Adipose tissue (tissue), 3 donors: ENCODE results near the gene AHCYL1. TPM values are rescaled to one million over a fixed set of nuclear protein-coding genes. Genes with fewer than 3 reads are reported as not detected.
"Not testable (repeated sequence)": the region's sequence is repeated elsewhere in the genome, so short reads cannot be mapped to it uniquely, and the experiment has no call there.

ENCODE experiments used
- H3K27ac ChIP-seq: one replicate; pipeline ENCODE4 v1.5.1; 2013; ENCODE audit warnings: low read depth, low read length
- WGBS, 3 donors: extraction: QIAGEN DNeasy Blood & Tissue Kit; methylation state at CpG; one replicate each; pipeline ENCODE4 v1.1.7; 2013; 5-methylcytosine and 5-hydroxymethylcytosine counted together
- polyA plus RNA-seq, 3 donors: library from polyadenylated mRNA; stranded (reverse); fragments of 200-250 nt; gene quantifications; one replicate each; pipeline ENCODE4 v1.2.3, GENCODE V29; 2013
- donor health status: healthy with polysubstance abuse.
- donor health status: Bipolar disorder and iron deficiency.
- donor health status: healthy.

The AHCYL1 gene
- polyA plus RNA-seq, result 10 to 100 TPM; 36.7 to 73.6 (median 67.0) TPM

DNA sequence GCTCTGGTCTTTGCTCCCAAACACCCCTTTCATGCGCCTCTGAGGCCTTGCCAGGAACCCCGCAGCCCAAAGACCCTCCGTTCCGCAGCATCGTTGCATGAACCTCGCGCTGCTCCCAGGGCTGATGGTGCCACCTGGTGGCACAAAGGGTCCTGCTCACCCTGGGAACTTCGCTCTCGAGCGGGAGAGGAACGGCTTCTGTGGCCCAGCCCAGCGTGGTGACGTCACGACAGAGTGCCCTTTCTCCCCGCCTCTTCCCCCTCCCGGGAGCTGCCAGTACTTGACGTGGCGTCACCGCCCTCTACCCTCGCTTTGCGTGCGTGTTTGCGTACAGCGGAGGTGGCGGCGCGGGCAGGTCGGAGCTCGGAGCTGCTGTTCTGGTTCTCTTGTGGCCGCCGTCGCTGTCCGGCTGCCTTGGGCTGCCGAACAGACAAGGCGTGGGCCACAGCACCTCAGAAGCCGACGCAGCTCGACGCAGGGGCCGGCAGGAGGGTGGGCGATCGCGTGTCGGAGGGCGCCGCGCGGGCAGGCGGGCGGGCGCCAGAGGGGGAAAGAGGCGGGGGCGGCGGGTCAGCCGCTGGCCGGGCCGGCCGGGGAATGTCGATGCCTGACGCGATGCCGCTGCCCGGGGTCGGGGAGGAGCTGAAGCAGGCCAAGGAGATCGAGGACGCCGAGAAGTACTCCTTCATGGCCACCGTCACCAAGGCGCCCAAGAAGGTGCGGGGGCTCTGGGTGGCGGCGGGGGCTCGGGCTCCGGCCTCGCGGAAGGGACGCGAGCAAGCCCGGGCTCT is at the start of gene AHCYL1:
TSS of gene AHCYL1 (plus strand) at position 310 of the 791 bp plus-strand sequence. CDS start at position 598, 288 bp downstream.
- H3K27ac ChIP-seq, result peak within 1 kb of the TSS; percentile 80
- WGBS, 3 donors, result 0 to 1% (median 1%) methylated on average over 74 to 79 of the region's 79 CpGs

DNA sequence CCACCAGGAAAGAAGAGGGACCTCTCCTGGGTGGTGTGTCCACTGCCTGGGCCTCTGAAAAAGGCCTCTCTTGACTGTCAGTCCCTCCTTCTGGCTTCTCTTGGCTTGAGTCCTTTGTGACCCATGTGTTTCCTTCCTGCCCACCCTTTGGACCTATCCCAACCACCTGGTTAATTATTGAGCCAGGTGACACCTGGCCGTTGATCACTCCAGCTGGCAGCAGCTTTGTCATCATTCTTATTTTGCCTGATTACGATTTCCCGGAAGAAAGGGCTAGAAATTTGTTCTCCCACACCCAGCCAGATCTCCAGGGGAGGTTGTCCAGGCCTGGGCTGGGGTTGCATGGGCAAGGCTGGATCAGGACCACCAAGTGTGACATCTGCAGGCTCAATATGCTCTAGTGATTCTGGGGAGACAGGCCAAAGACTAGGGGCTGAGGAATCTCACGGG is 49.1 kb upstream of the AHCYL1 start:
- WGBS, 3 donors, result 32 to 84% (median 69%) methylated on average over 4 of the region's 4 CpGs
- no peak overlapping the region for H3K27ac ChIP-seq

DNA sequence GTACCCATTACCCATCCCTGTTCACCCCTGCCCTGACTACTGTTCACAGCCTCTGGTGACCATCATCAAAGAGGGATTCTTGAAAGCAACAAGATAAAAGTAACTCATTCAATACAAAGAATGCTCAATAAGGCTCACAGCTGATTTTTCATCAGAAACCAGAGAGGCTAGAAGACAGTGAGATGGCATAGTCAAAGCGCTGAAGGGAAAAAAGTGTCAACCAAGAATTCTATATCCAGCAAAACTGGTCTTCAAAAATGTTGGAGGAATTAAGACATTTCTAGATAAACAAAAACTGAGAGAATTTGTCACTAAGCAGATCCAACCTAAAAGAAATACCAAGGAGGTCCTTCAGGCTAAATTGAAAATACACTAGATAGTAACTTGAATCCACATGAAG is 46.8 kb upstream of the AHCYL1 start:
- H3K27ac ChIP-seq, result no peak overlapping the region
- 92 to 100% (median 100%) methylated on average over 1 of the region's 1 CpG for WGBS, 3 donors

- 94 to 100% (median 96%) methylated on average over 2 of the region's 2 CpGs for WGBS, 3 donors
- no peak overlapping the region for H3K27ac ChIP-seq
Measured at GRCh38 chr1:109938556-109938955, 46.0 kb upstream of the AHCYL1 start.

DNA sequence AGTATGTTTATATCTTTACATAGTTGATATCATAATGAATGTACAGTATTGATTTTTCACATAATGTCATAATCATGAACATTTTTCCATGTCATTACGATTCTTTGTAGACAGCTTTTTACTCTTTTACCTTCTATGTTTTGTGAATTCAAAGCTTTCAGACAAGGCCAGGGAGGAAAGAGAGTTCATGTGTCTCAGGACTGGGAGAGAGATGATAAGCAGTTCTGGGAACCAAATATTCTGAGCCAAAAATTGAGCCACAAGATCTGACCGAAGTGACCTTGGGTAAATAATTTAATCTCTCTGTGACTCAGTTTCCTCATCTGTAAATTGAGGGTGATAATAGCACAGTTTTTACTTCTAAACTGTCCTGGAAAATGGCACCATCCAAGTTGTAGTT is 42.1 kb upstream of the AHCYL1 start:
- no peak overlapping the region for H3K27ac ChIP-seq
- 53 to 95% (median 90%) methylated on average over 2 of the region's 2 CpGs for WGBS, 3 donors

DNA sequence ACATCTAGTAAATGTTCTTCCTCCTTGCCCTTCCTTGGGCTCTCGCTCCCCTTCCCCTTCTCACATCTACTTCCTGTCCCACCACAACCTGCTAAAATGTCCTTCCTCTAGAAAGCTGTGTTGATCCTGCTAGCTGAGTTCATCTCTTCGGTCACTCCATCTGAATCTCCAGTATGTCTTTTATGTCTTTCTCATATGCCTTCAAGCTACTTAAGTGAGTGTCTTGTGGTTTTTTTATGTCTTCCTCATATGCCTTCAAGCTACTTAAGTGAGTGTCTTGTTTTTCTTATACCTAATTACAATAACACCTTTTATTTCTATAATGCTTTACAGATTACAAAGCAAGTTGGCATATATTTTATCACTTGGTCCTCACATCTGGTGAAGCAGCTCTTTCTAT is 40.0 kb upstream of the AHCYL1 start:
- WGBS, 3 donors, result 72 to 98% (median 76%) methylated on average over 2 of the region's 2 CpGs

DNA sequence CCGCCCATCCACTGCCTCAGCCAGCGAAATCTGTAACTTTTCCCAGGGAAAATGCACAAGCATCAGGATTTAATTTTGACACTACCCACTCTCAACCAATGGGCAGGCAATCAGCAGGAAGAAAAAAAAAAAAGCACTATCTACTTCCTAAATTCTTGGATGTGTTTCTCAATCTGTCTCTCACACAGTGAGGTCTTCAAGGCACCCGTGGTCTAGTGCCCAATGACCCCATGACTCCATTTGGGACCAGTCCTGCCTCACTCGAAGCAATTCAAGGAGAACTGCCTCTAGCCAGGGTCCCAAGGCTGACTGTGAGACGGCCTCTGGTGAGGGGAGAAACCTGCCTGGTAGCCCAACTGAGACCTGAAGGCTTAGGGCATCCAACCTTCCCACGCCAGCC is 38.1 kb upstream of the AHCYL1 start:
- 76 to 78% (median 78%) methylated on average over 6 of the region's 6 CpGs for WGBS, 3 donors
- H3K27ac ChIP-seq, result no peak overlapping the region

More for the DNA sequence above, 40.0 kb upstream of the AHCYL1 start:
- H3K27ac ChIP-seq, result no peak overlapping the region

- no peak overlapping the region for H3K27ac ChIP-seq
- WGBS, 3 donors, result 44 to 71% (median 66%) methylated on average over 10 of the region's 10 CpGs
Measured at GRCh38 chr1:109947582-109948284, 36.8 kb upstream of the AHCYL1 start.

- no peak overlapping the region for H3K27ac ChIP-seq
Measured at GRCh38 chr1:109948285-109948630, 36.3 kb upstream of the AHCYL1 start.

GRCh38 chr1:109950038-109950437 is 34.5 kb upstream of the AHCYL1 start:
- H3K27ac ChIP-seq, result no peak overlapping the region
- WGBS, 3 donors, result 92 to 94% (median 93%) methylated on average over 1 of the region's 1 CpG

- 88 to 95% (median 95%) methylated on average over 2 of the region's 2 CpGs for WGBS, 3 donors
- H3K27ac ChIP-seq, result no peak overlapping the region
Measured at GRCh38 chr1:109950509-109950908, 34.1 kb upstream of the AHCYL1 start.

DNA sequence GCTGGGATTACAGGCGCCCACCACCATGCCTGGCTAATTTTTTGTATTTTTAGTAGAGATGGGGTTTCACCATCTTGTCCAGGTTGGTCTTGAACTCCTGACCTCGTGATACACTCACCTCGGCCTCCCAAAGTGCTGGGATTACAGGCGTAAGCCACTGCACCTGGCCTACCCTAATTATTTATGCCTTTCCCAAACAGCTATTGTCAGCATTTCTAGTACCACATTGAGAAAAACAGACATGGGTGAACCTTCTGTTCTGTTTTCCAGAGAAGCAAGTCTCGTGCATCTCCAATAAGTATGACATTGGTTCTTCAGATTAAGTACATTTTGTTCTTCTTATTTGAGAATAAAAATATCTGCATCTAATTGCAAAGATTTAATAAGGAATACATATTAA is 33.1 kb upstream of the AHCYL1 start:
- H3K27ac ChIP-seq, result not testable (repeated sequence)
- 94 to 97% (median 96%) methylated on average over 5 of the region's 5 CpGs for WGBS, 3 donors

DNA sequence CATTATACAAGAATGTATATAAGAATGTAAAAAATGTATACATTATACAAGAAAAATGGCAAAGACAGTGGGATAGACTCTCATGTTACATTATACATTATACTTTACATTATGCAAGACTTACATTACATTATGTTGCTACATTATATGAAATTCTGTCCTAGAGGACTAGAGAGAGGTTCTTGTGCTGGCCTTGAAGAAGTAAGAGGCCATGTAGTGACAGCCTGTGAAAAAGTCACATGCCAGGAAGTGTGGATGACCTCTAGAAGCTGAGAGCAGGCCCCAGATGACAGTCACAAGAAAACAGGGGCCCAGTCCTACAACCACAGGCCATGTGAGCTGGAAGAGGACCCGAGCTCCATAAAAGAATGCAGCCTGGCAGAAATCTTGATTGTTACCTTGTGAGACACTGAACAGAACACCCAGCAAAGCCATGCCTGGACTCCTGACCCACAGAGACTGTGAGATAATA is 30.5 kb upstream of the AHCYL1 start:
- H3K27ac ChIP-seq, result no peak overlapping the region
- 38 to 48% (median 44%) methylated on average over 1 of the region's 1 CpG for WGBS, 3 donors

DNA sequence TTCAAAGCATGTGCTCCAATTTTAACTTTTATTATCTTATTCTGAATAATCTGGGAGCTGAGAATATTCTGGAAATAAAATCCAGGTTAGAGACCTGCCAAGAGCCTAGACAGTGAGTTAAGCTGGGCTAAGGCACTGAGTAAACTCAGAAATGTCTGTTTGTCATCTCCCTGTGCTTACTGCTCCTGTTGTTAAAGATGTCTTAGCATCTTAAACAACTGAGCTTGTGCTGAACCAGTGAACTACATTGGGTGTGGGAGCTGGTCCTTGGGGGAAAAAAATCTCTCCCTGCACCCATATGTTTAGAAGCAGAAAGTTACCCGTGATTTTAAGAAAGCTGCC is 25.0 kb upstream of the AHCYL1 start:
- 39 to 59% (median 55%) methylated on average over 1 of the region's 1 CpG for WGBS, 3 donors
- H3K27ac ChIP-seq, result no peak overlapping the region

GRCh38 chr1:109959974-109960744 is 24.4 kb upstream of the AHCYL1 start:
- no peak overlapping the region for H3K27ac ChIP-seq
- 63 to 68% (median 65%) methylated on average over 7 of the region's 7 CpGs for WGBS, 3 donors

GRCh38 chr1:109960745-109961094 is 23.8 kb upstream of the AHCYL1 start:
- 52 to 79% (median 69%) methylated on average over 1 of the region's 1 CpG for WGBS, 3 donors
- H3K27ac ChIP-seq, result no peak overlapping the region

- WGBS, 3 donors, result 75 to 81% (median 78%) methylated on average over 1 of the region's 1 CpG
- H3K27ac ChIP-seq, result no peak overlapping the region
Measured at GRCh38 chr1:109963864-109964263, 20.7 kb upstream of the AHCYL1 start.

- 85 to 99% (median 91%) methylated on average over 3 of the region's 3 CpGs for WGBS, 3 donors
- H3K27ac ChIP-seq, result no peak overlapping the region
Measured at GRCh38 chr1:109969146-109969829, 15.3 kb upstream of the AHCYL1 start.

GRCh38 chr1:109969907-109970306 is 14.7 kb upstream of the AHCYL1 start:
- 76 to 95% (median 90%) methylated on average over 3 of the region's 3 CpGs for WGBS, 3 donors
- H3K27ac ChIP-seq, result no peak overlapping the region
